Natural killer cell (primary cell): Measurements from ENCODE around the gene PMF1. TPM values are rescaled to one million over a fixed set of nuclear protein-coding genes. Genes with fewer than 3 reads are reported as not detected.

ENCODE experiments used
- ATAC-seq, 3 donors: fragments of 150-1000 bp in 2 of 3; fragments of 200-7000 bp in 1 of 3; cut with Tn5 transposase; 1 replicate in 1 of 3; 2 replicates in 2 of 3; pipeline ENCODE4 v1.10.0; 2021; ENCODE audit warnings: mild to moderate bottlenecking in 2 of 3, moderate library complexity in 2 of 3
- DNase-seq, 2 donors: peaks; one replicate each; pipeline versions ENCODE4 v3.0.0 to v3.0.0-alpha.2; 2013 to 2021; ENCODE audit warnings: mixed read lengths in 1 of 2
- H3K27ac ChIP-seq: one replicate; pipeline ENCODE4 v1.5.1; 2013; ENCODE audit warnings: mild to moderate bottlenecking, low read length
- H3K27me3 ChIP-seq: one replicate; pipeline ENCODE4 v1.6.1; 2013; ENCODE audit warnings: low read length; ENCODE audit not compliant: control insufficient read depth, insufficient read depth
- H3K36me3 ChIP-seq: one replicate; pipeline ENCODE4 v1.6.1; 2013; ENCODE audit warnings: low read length; ENCODE audit not compliant: control insufficient read depth, insufficient read depth
- H3K4me1 ChIP-seq: one replicate; pipeline ENCODE4 v1.6.1; 2013; ENCODE audit warnings: low read length; ENCODE audit not compliant: control insufficient read depth, insufficient read depth
- H3K4me3 ChIP-seq: one replicate; pipeline ENCODE4 v1.5.1; 2013; ENCODE audit warnings: low read length
- H3K9me3 ChIP-seq: one replicate; pipeline ENCODE4 v1.6.1; 2013; ENCODE audit warnings: low read length; ENCODE audit not compliant: control insufficient read depth, insufficient read depth
- H3K27ac Mint-ChIP-seq, 2 donors: one replicate each; pipeline ENCODE4 v1.8.0; 2022; ENCODE audit warnings: mild to moderate bottlenecking in 2 of 2, mixed read lengths in 2 of 2, moderate library complexity in 1 of 2
- H3K27me3 Mint-ChIP-seq, 2 donors: one replicate each; pipeline ENCODE4 v1.8.0; 2022; ENCODE audit warnings: low read depth in 2 of 2, mixed read lengths in 2 of 2
- H3K36me3 Mint-ChIP-seq: one replicate; pipeline ENCODE4 v1.8.0; 2022; ENCODE audit warnings: mixed read lengths
- H3K4me1 Mint-ChIP-seq, 2 donors: one replicate each; pipeline ENCODE4 v1.8.0; 2022; ENCODE audit warnings: mixed read lengths in 2 of 2
- H3K4me3 Mint-ChIP-seq: one replicate; pipeline ENCODE4 v1.8.0; 2022; ENCODE audit warnings: mild to moderate bottlenecking, moderate library complexity, mixed read lengths
- H3K9me3 Mint-ChIP-seq, 2 donors: one replicate each; pipeline ENCODE4 v1.8.0; 2022; ENCODE audit warnings: mixed read lengths in 2 of 2
- WGBS: methylation state at CpG from one replicate; pipeline ENCODE4 v1.1.7; 2013; ENCODE audit warnings: missing lambda C conversion rate; ENCODE audit not compliant: insufficient coverage; 5-methylcytosine and 5-hydroxymethylcytosine counted together
- intact Hi-C: fragments of 100-400 bp; cut with micrococcal nuclease; formaldehyde crosslinking; loops from one replicate; pipeline ENCODE4 v1.14.2; 2022
- total RNA-seq, 4 donors: library from RNA; stranded (reverse); fragments of 120-200 nt in 1 of 4; gene quantifications; one replicate each; pipeline versions ENCODE4 v1.2.3 to v1.2.4, GENCODE V29; 2013 to 2022
- TF ChIP-seq, protein P1 (sequence below): fragments of 200-600 bp; IDR thresholded peaks from one replicate; pipeline ENCODE4 v1.8.0; 2022; ENCODE audit warnings: antibody characterized with exemption

Gene PMF1
- total RNA-seq, 3 donors from 2014 or later (not counting 1 experiment from before 2014, with no cell fraction given), result 61.5 to 70.3 (median 64.0) TPM

DNA sequence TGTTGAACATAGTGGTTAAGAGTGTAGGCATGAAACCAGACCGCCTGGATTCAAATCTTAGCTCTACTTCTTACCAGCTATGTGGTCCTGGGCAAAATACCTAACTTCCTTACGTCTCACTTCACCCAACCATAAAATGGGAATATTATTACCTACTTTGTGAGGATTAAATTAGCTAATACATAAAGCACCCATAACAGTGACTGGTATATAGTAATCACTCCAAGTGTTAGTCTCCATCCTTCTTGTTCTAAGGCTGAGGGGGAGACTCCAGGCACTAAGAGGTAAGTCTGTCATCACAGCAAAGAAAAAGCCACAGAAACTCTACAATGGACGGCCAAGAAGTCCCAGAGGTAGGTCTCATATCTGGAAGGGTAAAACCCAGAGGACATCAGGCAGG lies 67.0 kb downstream of the PMF1 start:
- no peaks in the 10 kb centered on the region for H3K27me3 Mint-ChIP-seq
- 69% methylated on average over 1 of the region's 3 CpGs for WGBS
- no peak overlapping the region for H3K27ac Mint-ChIP-seq
- peaks cover 25% of the 10 kb centered on the region for H3K4me1 ChIP-seq
- peaks cover 43 to 45% of the 10 kb centered on the region in 2 donors for H3K4me1 Mint-ChIP-seq
- no peak overlapping the region for H3K4me3 ChIP-seq
- DNase-seq (no peak), ATAC-seq (no peak)
- H3K27ac ChIP-seq, result no peak overlapping the region
- H3K9me3 Mint-ChIP-seq, result no peaks in the 10 kb centered on the region
- peaks cover 17% of the 10 kb centered on the region for H3K36me3 Mint-ChIP-seq
- no peaks in the 10 kb centered on the region for H3K27me3 ChIP-seq
- intact Hi-C loops, result loop anchor here (5.0 kb wide), 1 partner anchor 447 kb away; the partner anchor contains the start of genes ISG20L2 and METTL25B
- H3K36me3 ChIP-seq, result peaks cover 31% of the 10 kb centered on the region
- H3K9me3 ChIP-seq, result no peaks in the 10 kb centered on the region
- H3K4me3 Mint-ChIP-seq, result peak overlapping the region; percentile 52
- TF ChIP-seq, protein P1, sequence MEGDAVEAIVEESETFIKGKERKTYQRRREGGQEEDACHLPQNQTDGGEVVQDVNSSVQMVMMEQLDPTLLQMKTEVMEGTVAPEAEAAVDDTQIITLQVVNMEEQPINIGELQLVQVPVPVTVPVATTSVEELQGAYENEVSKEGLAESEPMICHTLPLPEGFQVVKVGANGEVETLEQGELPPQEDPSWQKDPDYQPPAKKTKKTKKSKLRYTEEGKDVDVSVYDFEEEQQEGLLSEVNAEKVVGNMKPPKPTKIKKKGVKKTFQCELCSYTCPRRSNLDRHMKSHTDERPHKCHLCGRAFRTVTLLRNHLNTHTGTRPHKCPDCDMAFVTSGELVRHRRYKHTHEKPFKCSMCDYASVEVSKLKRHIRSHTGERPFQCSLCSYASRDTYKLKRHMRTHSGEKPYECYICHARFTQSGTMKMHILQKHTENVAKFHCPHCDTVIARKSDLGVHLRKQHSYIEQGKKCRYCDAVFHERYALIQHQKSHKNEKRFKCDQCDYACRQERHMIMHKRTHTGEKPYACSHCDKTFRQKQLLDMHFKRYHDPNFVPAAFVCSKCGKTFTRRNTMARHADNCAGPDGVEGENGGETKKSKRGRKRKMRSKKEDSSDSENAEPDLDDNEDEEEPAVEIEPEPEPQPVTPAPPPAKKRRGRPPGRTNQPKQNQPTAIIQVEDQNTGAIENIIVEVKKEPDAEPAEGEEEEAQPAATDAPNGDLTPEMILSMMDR, result no peak

DNA sequence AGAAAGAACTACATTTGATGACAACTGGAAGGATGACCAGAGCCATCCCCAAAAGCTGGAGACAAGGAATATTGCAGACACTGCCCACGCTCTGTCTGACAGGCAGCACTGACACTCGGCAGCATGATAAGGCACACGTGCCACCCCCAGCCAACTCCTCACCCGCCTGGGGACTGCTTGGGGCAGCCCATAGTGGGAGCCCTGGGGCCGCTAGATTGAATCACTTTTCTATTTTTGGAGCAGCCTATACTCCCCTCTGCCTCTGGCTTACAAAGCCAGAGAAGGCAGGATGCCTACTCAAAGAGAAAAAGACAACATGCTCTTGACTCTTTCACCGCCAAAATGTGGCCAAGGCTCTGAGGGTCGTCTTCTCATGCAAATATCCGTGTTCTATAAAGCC lies 68.5 kb downstream of the PMF1 start:
- H3K9me3 Mint-ChIP-seq, result no peaks in the 10 kb centered on the region
- Histone ChIP-seq H3K27ac (no peak overlapping the region), H3K36me3 (peaks cover 23% of the 10 kb centered on the region), H3K4me3 (no peak overlapping the region), H3K27me3 (no peaks in the 10 kb centered on the region), H3K4me1 (peaks cover 25% of the 10 kb centered on the region), H3K9me3 (no peaks in the 10 kb centered on the region)
- ATAC-seq, result peak in 1 of 3 donors; percentile 22
- intact Hi-C loops, result loop anchor here (5.0 kb wide), 1 partner anchor 446 kb away; the partner anchor contains the start of genes ISG20L2 and METTL25B
- peaks cover 8% of the 10 kb centered on the region for H3K36me3 Mint-ChIP-seq
- TF ChIP-seq, protein P1, result no peak
- 33% methylated on average over 8 of the region's 8 CpGs for WGBS
- peak in 1 of 2 donors; percentile 43 for DNase-seq
- peak overlapping the region; percentile 95 to 97 for H3K27ac Mint-ChIP-seq
- H3K27me3 Mint-ChIP-seq, result no peaks in the 10 kb centered on the region
- H3K4me3 Mint-ChIP-seq, result peak overlapping the region; percentile 98
- H3K4me1 Mint-ChIP-seq, result peaks cover 43 to 45% of the 10 kb centered on the region in 2 donors

DNA sequence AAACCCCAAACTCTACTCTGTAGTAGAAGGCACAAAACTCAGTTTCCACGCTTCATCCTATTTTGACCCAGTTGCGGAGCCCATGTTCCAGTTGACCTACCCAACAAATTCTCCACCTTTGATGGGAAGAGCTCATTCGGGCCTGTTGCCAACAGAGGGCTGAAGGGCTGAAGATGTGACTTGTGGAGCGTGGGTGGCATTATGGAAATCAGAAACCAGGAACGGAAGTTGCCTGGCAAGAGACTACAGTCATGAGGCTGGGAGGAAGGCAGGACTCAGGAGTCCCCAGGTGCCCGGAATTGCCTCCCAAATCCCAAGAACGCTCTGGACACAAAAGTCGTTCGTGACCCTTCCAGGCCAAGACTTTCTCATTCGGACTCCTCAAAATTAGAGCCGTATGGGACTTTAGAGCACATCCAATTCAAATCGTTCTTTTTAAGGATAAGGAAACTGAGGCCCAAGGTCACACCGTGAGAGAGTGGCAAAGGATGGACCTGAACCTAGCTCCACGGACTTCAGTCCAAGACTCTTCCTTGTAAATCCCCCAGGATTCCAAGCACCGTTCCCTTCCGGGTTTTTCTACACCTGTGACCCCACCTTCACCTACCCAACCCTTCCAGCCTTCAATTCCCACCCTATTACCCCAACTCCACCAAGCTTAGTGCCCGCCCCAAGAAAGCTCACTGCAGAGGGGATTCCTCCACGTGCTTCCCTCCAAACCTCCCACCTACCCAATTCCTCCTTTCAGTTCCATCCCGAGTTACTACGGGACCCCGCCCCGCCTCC lies 69.1 kb downstream of the PMF1 start:
- peak overlapping the region; percentile 56 for H3K4me3 ChIP-seq
- intact Hi-C loops, result loop anchor here (5.0 kb wide), 1 partner anchor 445 kb away; the partner anchor contains the start of genes ISG20L2 and METTL25B
- no peaks in the 10 kb centered on the region for H3K27me3 ChIP-seq
- H3K9me3 Mint-ChIP-seq, result no peaks in the 10 kb centered on the region
- peak overlapping the region; percentile 85 for H3K27ac ChIP-seq
- peak overlapping the region; percentile 95 to 97 for H3K27ac Mint-ChIP-seq
- H3K36me3 Mint-ChIP-seq, result peaks cover 8% of the 10 kb centered on the region
- TF ChIP-seq, protein P1, result no peak
- peak overlapping the region; percentile 98 for H3K4me3 Mint-ChIP-seq
- WGBS, result 14% methylated on average over 22 of the region's 22 CpGs
- H3K4me1 ChIP-seq, result peaks cover 25% of the 10 kb centered on the region
- ATAC-seq (no peak), DNase-seq (peak in 1 of 2 donors; percentile 43)
- H3K9me3 ChIP-seq, result no peaks in the 10 kb centered on the region
- H3K36me3 ChIP-seq, result peaks cover 17% of the 10 kb centered on the region
- H3K27me3 Mint-ChIP-seq, result no peaks in the 10 kb centered on the region
- peaks cover 43 to 45% of the 10 kb centered on the region in 2 donors for H3K4me1 Mint-ChIP-seq
